GM18873 (cell line): Measurements from ENCODE around the gene IL1RAPL1.

Experiments used
- ATAC-seq: cut with Tn5 transposase; IDR thresholded peaks from one replicate; pipeline ENCODE4 v1.9.1; 2021; ENCODE audit warnings: mild to moderate bottlenecking, moderate library complexity, moderate number of reproducible peaks; ENCODE audit not compliant: unreplicated experiment, low FRiP score

Gene IL1RAPL1

GRCh38 chrX:29666366-29666765 is 1079.1 kb downstream of the IL1RAPL1 start:
- ATAC-seq = no peak

- ATAC-seq = no peak
Observed at GRCh38 chrX:29671421-29671820, 1084.2 kb downstream of the IL1RAPL1 start.

GRCh38 chrX:29687687-29688086 is 1100.4 kb downstream of the IL1RAPL1 start:
- ATAC-seq = no peak

GRCh38 chrX:29690061-29690460 is 1102.8 kb downstream of the IL1RAPL1 start:
- ATAC-seq = no peak

- no peak for ATAC-seq
Observed at GRCh38 chrX:29691044-29691443, 1103.8 kb downstream of the IL1RAPL1 start.

GRCh38 chrX:29693912-29694311 is 1106.7 kb downstream of the IL1RAPL1 start:
- ATAC-seq = no peak

GRCh38 chrX:29699239-29699638 is 1112.0 kb downstream of the IL1RAPL1 start:
- ATAC-seq = no peak

GRCh38 chrX:29707088-29707487 is 1119.8 kb downstream of the IL1RAPL1 start:
- no peak for ATAC-seq

- ATAC-seq = no peak
Observed at GRCh38 chrX:29721152-29721551, 1133.9 kb downstream of the IL1RAPL1 start.

GRCh38 chrX:29724316-29724715 is 1137.1 kb downstream of the IL1RAPL1 start:
- ATAC-seq = peak; percentile 62

GRCh38 chrX:29726811-29727210 is 1139.6 kb downstream of the IL1RAPL1 start:
- no peak for ATAC-seq

GRCh38 chrX:29728639-29729038 is 1141.4 kb downstream of the IL1RAPL1 start:
- no peak for ATAC-seq

GRCh38 chrX:29744966-29745365 is 1157.7 kb downstream of the IL1RAPL1 start:
- ATAC-seq = no peak

GRCh38 chrX:29746326-29746725 is 1159.1 kb downstream of the IL1RAPL1 start:
- no peak for ATAC-seq

GRCh38 chrX:29762006-29762405 is 1174.8 kb downstream of the IL1RAPL1 start:
- no peak for ATAC-seq

GRCh38 chrX:29775890-29776289 is 1188.6 kb downstream of the IL1RAPL1 start:
- no peak for ATAC-seq

GRCh38 chrX:29787656-29788055 is 1200.4 kb downstream of the IL1RAPL1 start:
- no peak for ATAC-seq

GRCh38 chrX:29788991-29789699 is 1201.9 kb downstream of the IL1RAPL1 start:
- ATAC-seq = no peak

- ATAC-seq = no peak
Observed at GRCh38 chrX:29792335-29792734, 1205.1 kb downstream of the IL1RAPL1 start.

GRCh38 chrX:29797156-29797555 is 1209.9 kb downstream of the IL1RAPL1 start:
- no peak for ATAC-seq

- no peak for ATAC-seq
Observed at GRCh38 chrX:29798469-29798868, 1211.2 kb downstream of the IL1RAPL1 start.

- ATAC-seq = no peak
Observed at GRCh38 chrX:29813174-29813573, 1225.9 kb downstream of the IL1RAPL1 start.
